ENCODE data around the gene TMEM229B.

The TMEM229B gene

GRCh38 chr14:67426161-67426560, 62.4 kb downstream of the TMEM229B start:
- no peak for DNase-seq
- Histone ChIP-seq H3K79me1 (replicated peaks; ENCODE audit: low read length, poor library complexity, severe bottlenecking) (no peaks in the 10 kb centered on the region), H3K23ac (ENCODE audit: low read length in 2 of 2) (no peak overlapping the region), H3K4ac (ENCODE audit: low read depth in 1 of 2, low read length in 2 of 2) (no peak overlapping the region), H3K4me3 (ENCODE audit: insufficient read depth in 1 of 2, low read depth in 1 of 2, low read length in 2 of 2) (no peak overlapping the region), H4K8ac (ENCODE audit: low read length) (no peak overlapping the region), H2AFZ (ENCODE audit: low read depth, low read length) (no peak overlapping the region), H2BK15ac (ENCODE audit: low read depth, poor library complexity, severe bottlenecking) (no peak overlapping the region), H3K27ac (ENCODE audit: low read length, poor library complexity, severe bottlenecking) (no peak overlapping the region), H3K36me3 (ENCODE audit: control insufficient read depth in 1 of 2, insufficient read depth in 2 of 2, low read depth in 1 of 2, low read length in 2 of 2) (no peaks in the 10 kb centered on the region), H2AK5ac (ENCODE audit: low read length, severe bottlenecking) (no peak overlapping the region), H3K9me3 (ENCODE audit: control insufficient read depth, low read length) (no peaks in the 10 kb centered on the region), H2BK12ac (ENCODE audit: low read length in 2 of 2) (no peak overlapping the region), H3K18ac (ENCODE audit: low read depth in 1 of 2, low read length in 2 of 2) (no peak overlapping the region), H3K4me1 (ENCODE audit: control insufficient read depth, insufficient read depth, low read depth, low read length) (peaks cover 10% of the 10 kb centered on the region), H3K14ac (ENCODE audit: low read length in 2 of 2) (no peak overlapping the region), H3K9ac (ENCODE audit: low read length) (no peak overlapping the region), H3K4me2 (ENCODE audit: low read length, poor library complexity, severe bottlenecking) (no peak overlapping the region), H4K91ac (ENCODE audit: low read length) (no peak overlapping the region), H2BK5ac (ENCODE audit: low read depth, low read length, poor library complexity, severe bottlenecking) (no peak overlapping the region), H3K27me3 (ENCODE audit: control insufficient read depth in 1 of 2, insufficient read depth in 1 of 2, low read length in 2 of 2) (peaks cover 3 to 18% of the 10 kb centered on the region in 2 experiments), H2BK120ac (ENCODE audit: low read depth, low read length) (no peak overlapping the region)
- 95% methylated on average over 8 of the region's 8 CpGs for WGBS

GRCh38 chr14:67425608-67426007, 62.9 kb downstream of the TMEM229B start:
- no peak for DNase-seq
- Histone ChIP-seq H3K23ac (ENCODE audit: low read length in 2 of 2) (no peak overlapping the region), H3K4me1 (ENCODE audit: control insufficient read depth, insufficient read depth, low read depth, low read length) (peaks cover 10% of the 10 kb centered on the region), H3K18ac (ENCODE audit: low read depth in 1 of 2, low read length in 2 of 2) (no peak overlapping the region), H4K8ac (ENCODE audit: low read length) (no peak overlapping the region), H2AFZ (ENCODE audit: low read depth, low read length) (no peak overlapping the region), H2BK120ac (ENCODE audit: low read depth, low read length) (no peak overlapping the region), H2BK12ac (ENCODE audit: low read length in 2 of 2) (no peak overlapping the region), H3K27me3 (ENCODE audit: control insufficient read depth in 1 of 2, insufficient read depth in 1 of 2, low read length in 2 of 2) (peaks cover 3 to 16% of the 10 kb centered on the region in 2 experiments), H4K91ac (ENCODE audit: low read length) (no peak overlapping the region), H3K4me3 (ENCODE audit: insufficient read depth in 1 of 2, low read depth in 1 of 2, low read length in 2 of 2) (no peak overlapping the region), H3K14ac (ENCODE audit: low read length in 2 of 2) (no peak overlapping the region), H3K27ac (ENCODE audit: low read length, poor library complexity, severe bottlenecking) (no peak overlapping the region), H3K36me3 (ENCODE audit: control insufficient read depth in 1 of 2, insufficient read depth in 2 of 2, low read depth in 1 of 2, low read length in 2 of 2) (no peaks in the 10 kb centered on the region), H3K9ac (ENCODE audit: low read length) (no peak overlapping the region), H3K79me1 (replicated peaks; ENCODE audit: low read length, poor library complexity, severe bottlenecking) (no peaks in the 10 kb centered on the region), H3K9me3 (ENCODE audit: control insufficient read depth, low read length) (no peaks in the 10 kb centered on the region), H3K4ac (ENCODE audit: low read depth in 1 of 2, low read length in 2 of 2) (no peak overlapping the region), H2BK15ac (ENCODE audit: low read depth, poor library complexity, severe bottlenecking) (no peak overlapping the region), H3K4me2 (ENCODE audit: low read length, poor library complexity, severe bottlenecking) (no peak overlapping the region), H2BK5ac (ENCODE audit: low read depth, low read length, poor library complexity, severe bottlenecking) (no peak overlapping the region), H2AK5ac (ENCODE audit: low read length, severe bottlenecking) (no peak overlapping the region)
- WGBS, result 94% methylated on average over 4 of the region's 4 CpGs

GRCh38 chr14:67424539-67424938, 64.0 kb downstream of the TMEM229B start:
- Histone ChIP-seq H3K18ac (ENCODE audit: low read depth in 1 of 2, low read length in 2 of 2) (no peak overlapping the region), H3K27ac (ENCODE audit: low read length, poor library complexity, severe bottlenecking) (no peak overlapping the region), H3K36me3 (ENCODE audit: control insufficient read depth in 1 of 2, insufficient read depth in 2 of 2, low read depth in 1 of 2, low read length in 2 of 2) (no peaks in the 10 kb centered on the region), H4K8ac (ENCODE audit: low read length) (no peak overlapping the region), H2AFZ (ENCODE audit: low read depth, low read length) (no peak overlapping the region), H2BK120ac (ENCODE audit: low read depth, low read length) (no peak overlapping the region), H3K23ac (ENCODE audit: low read length in 2 of 2) (no peak overlapping the region), H2BK5ac (ENCODE audit: low read depth, low read length, poor library complexity, severe bottlenecking) (no peak overlapping the region), H3K9me3 (ENCODE audit: control insufficient read depth, low read length) (no peaks in the 10 kb centered on the region), H2BK12ac (ENCODE audit: low read length in 2 of 2) (no peak overlapping the region), H3K4me1 (ENCODE audit: control insufficient read depth, insufficient read depth, low read depth, low read length) (peaks cover 9% of the 10 kb centered on the region), H3K4ac (ENCODE audit: low read depth in 1 of 2, low read length in 2 of 2) (no peak overlapping the region), H3K9ac (ENCODE audit: low read length) (no peak overlapping the region), H4K91ac (ENCODE audit: low read length) (no peak overlapping the region), H2BK15ac (ENCODE audit: low read depth, poor library complexity, severe bottlenecking) (no peak overlapping the region), H2AK5ac (ENCODE audit: low read length, severe bottlenecking) (no peak overlapping the region), H3K27me3 (ENCODE audit: control insufficient read depth in 1 of 2, insufficient read depth in 1 of 2, low read length in 2 of 2) (peaks cover 3 to 14% of the 10 kb centered on the region in 2 experiments), H3K4me3 (ENCODE audit: insufficient read depth in 1 of 2, low read depth in 1 of 2, low read length in 2 of 2) (no peak overlapping the region), H3K4me2 (ENCODE audit: low read length, poor library complexity, severe bottlenecking) (no peak overlapping the region), H3K79me1 (replicated peaks; ENCODE audit: low read length, poor library complexity, severe bottlenecking) (no peaks in the 10 kb centered on the region), H3K14ac (ENCODE audit: low read length in 2 of 2) (no peak overlapping the region)
- WGBS, result 67% methylated on average over 1 of the region's 3 CpGs
- no peak for DNase-seq

- H3K9ac ChIP-seq (ENCODE audit: low read length), result no peak overlapping the region
- no peaks in the 10 kb centered on the region for H3K9me3 ChIP-seq (ENCODE audit: control insufficient read depth, low read length)
- H3K27ac ChIP-seq (ENCODE audit: low read length, poor library complexity, severe bottlenecking), result no peak overlapping the region
- H3K4me3 ChIP-seq (ENCODE audit: insufficient read depth in 1 of 2, low read depth in 1 of 2, low read length in 2 of 2), result no peak overlapping the region
- H2AK5ac ChIP-seq (ENCODE audit: low read length, severe bottlenecking), result no peak overlapping the region
- H3K4me1 ChIP-seq (ENCODE audit: control insufficient read depth, insufficient read depth, low read depth, low read length), result peaks cover 8% of the 10 kb centered on the region
- no peak overlapping the region for H3K14ac ChIP-seq (ENCODE audit: low read length in 2 of 2)
- no peak overlapping the region for H4K8ac ChIP-seq (ENCODE audit: low read length)
- H3K36me3 ChIP-seq (ENCODE audit: control insufficient read depth in 1 of 2, insufficient read depth in 2 of 2, low read depth in 1 of 2, low read length in 2 of 2), result no peaks in the 10 kb centered on the region
- no peaks in the 10 kb centered on the region for H3K79me1 ChIP-seq (replicated peaks; ENCODE audit: low read length, poor library complexity, severe bottlenecking)
- WGBS, result 100% methylated on average over 2 of the region's 2 CpGs
- H2BK5ac ChIP-seq (ENCODE audit: low read depth, low read length, poor library complexity, severe bottlenecking), result no peak overlapping the region
- H2BK15ac ChIP-seq (ENCODE audit: low read depth, poor library complexity, severe bottlenecking), result no peak overlapping the region
- no peak overlapping the region for H3K4ac ChIP-seq (ENCODE audit: low read depth in 1 of 2, low read length in 2 of 2)
- H3K23ac ChIP-seq (ENCODE audit: low read length in 2 of 2), result no peak overlapping the region
- H4K91ac ChIP-seq (ENCODE audit: low read length), result no peak overlapping the region
- DNase-seq, result no peak
- H2AFZ ChIP-seq (ENCODE audit: low read depth, low read length), result no peak overlapping the region
- H2BK12ac ChIP-seq (ENCODE audit: low read length in 2 of 2), result no peak overlapping the region
- H2BK120ac ChIP-seq (ENCODE audit: low read depth, low read length), result no peak overlapping the region
- H3K4me2 ChIP-seq (ENCODE audit: low read length, poor library complexity, severe bottlenecking), result no peak overlapping the region
- no peak overlapping the region for H3K18ac ChIP-seq (ENCODE audit: low read depth in 1 of 2, low read length in 2 of 2)
- H3K27me3 ChIP-seq (ENCODE audit: control insufficient read depth in 1 of 2, insufficient read depth in 1 of 2, low read length in 2 of 2), result peaks cover 3 to 14% of the 10 kb centered on the region in 2 experiments
These were observed 65.1 kb downstream of the TMEM229B start for GRCh38 chr14:67423424-67423823.

Data from mesenchymal stem cell (in vitro differentiated cells and primary cell).